ENCODE measurements around the gene DENND1C. TPM values are rescaled to one million over a fixed set of nuclear protein-coding genes. Genes with fewer than 3 reads are reported as not detected.

The DENND1C gene
- total and polyA plus RNA-seq, 9 of the 15 experiments (the other 6 are each of a cell fraction or from before 2014, with no cell fraction given): 0.03 to 1.2 (median 0.32) TPM; not detected in 1

DNA sequence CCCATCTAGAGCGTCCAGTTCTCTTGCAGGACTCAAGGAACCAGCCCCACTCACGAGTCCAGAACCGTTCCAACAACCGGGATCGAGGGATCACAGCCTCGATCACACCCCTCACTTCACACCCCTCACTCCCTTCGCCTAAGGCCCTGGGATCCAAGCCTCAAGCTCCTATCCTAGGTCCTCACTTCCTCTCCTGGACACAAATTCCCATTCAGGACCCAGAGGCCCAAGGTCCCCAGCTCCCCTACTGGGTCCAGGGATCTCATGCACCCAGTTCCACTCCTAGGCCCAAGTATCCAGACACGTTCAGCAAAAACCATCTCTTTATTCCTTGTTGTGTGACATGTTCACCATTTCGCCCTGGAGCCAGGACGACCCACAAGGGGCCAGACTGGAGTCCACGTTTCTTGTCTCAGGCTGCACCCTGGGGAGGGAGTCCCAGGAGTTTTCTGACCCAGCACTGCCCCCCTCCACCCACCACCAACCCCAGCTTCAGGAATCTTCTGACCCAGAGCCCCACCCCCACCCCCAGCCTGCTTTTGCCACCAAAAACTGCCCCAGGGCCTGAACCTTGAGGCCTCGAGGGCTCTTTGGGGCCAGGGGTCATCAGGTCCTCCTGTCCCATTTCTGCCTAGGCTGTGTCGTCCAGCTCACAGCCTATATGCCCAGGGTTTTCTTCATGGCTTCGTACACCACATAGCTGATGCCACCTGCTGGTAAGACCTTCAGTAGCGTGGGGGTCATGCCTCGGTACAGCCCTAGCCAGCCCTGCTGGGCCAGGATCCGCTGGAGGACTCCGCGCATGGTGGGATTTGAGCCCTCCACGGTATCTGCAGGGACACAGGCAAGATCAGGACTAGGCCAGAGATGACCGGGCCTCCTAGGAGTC, 55.6 kb downstream of the DENND1C start:
- Histone ChIP-seq H3K27me3 (ENCODE audit: control insufficient read depth in 2 of 2, insufficient read depth in 2 of 2, low read length in 2 of 2) (no peaks in the 10 kb centered on the region), H3K4me1 (replicated peaks in 1 of 2; ENCODE audit: control insufficient read depth in 2 of 2, insufficient read depth in 2 of 2, low read length in 2 of 2) (peaks cover 17 to 43% of the 10 kb centered on the region in 2 experiments), H3K79me2 (ENCODE audit: control insufficient read depth, insufficient read depth, low read length) (peaks cover 51% of the 10 kb centered on the region), H3K4me3 (no peak overlapping the region), H3K4me2 (ENCODE audit: insufficient read depth, low read length) (peak overlapping the region; percentile 53), H3K9me1 (ENCODE audit: control insufficient read depth, insufficient read depth, low read length) (peaks cover 14% of the 10 kb centered on the region), H3K27ac (ENCODE audit: extremely low read depth, low read depth, low read length) (peak overlapping the region; percentile 78), H3K9ac (ENCODE audit: insufficient read depth in 1 of 2, low read depth in 2 of 2, low read length in 2 of 2) (peak overlapping the region; percentile 47 to 87), H4K20me1 (replicated peaks; ENCODE audit: control insufficient read depth, insufficient read depth, low read length) (peaks cover 31% of the 10 kb centered on the region), H2AFZ (ENCODE audit: low read depth, low read length) (peak overlapping the region; percentile 81), H3K9me3 (replicated peaks; ENCODE audit: control insufficient read depth, insufficient read depth, low read depth, low read length) (no peaks in the 10 kb centered on the region), H3K36me3 (ENCODE audit: control insufficient read depth, insufficient read depth, low read length) (peaks cover 24% of the 10 kb centered on the region)
- 87% methylated on average over 14 of the region's 21 CpGs for WGBS (ENCODE audit: insufficient coverage, low coverage, missing lambda C conversion rate)
- peak in 1 of 4 experiments; percentile 46 for DNase-seq (ENCODE audit: extremely low read depth in 1 of 4, low spot score in 3 of 4)
- no peak for ATAC-seq
- FAIRE-seq: peak; percentile 58
- ChIA-PET CTCF (ENCODE audit: low intra/inter-chr PET ratio) (no interaction called here), POLR2A (interaction anchor here (0.6 to 1.7 kb wide), 6 partner anchors 12 to 652 kb away, joined by 3 to 11 read pairs (median 4); partner anchors contain the start of genes ALKBH7 and TNFSF9)
- in situ Hi-C loops (cut with MboI) (no loop called here), intact Hi-C loops (cut with micrococcal nuclease) (loop anchor here (10.0 kb wide), 2 partner anchors 111 to 261 kb away; no protein-coding TSS in a partner anchor)
- BruUV-seq (replicated peaks): TSS peak; percentile 74
- TF ChIP-seq MXI1 (IDR thresholded peaks at IDR 0.05; ENCODE audit: low read depth, low read length): no peak
- 0 out of 2 replicates have a peak, but pooled peaks have one; percentile 5 for TF ChIP-seq RREB1 (CRISPR knock-in tag; IDR thresholded peaks at IDR 0.05)
- TF ChIP-seq ZNF589 (CRISPR knock-in tag; IDR thresholded peaks at IDR 0.05; ENCODE audit: low read depth): peak; percentile 77
- TF ChIP-seq SRSF7 (optimal IDR thresholded peaks at IDR 0.05; ENCODE audit: low read depth, low read length): no peak
- peak in 1 of 2 experiments; percentile 29; a peak in 1 of 4 replicates for TF ChIP-seq RAD21 (CRISPR knock-in tag; conservative IDR thresholded peaks at IDR 0.05 in 1 of 2, IDR thresholded peaks at IDR 0.05 in 1 of 2)
- 0 out of 2 replicates have a peak, but pooled peaks have one; percentile 1 for TF ChIP-seq ZNF707 (CRISPR knock-in tag; conservative IDR thresholded peaks at IDR 0.05)
- peak; percentile 72; the same call in 1 of the 2 replicates for TF ChIP-seq HDGF (IDR thresholded peaks at IDR 0.05)
- TF ChIP-seq STAT6 (CRISPR knock-in tag; IDR thresholded peaks at IDR 0.05): 0 out of 2 replicates have a peak, but pooled peaks have one; percentile 2
- no peak; the same call in 1 of the 2 replicates for TF ChIP-seq ZNF232 (CRISPR knock-in tag; IDR thresholded peaks at IDR 0.05)
- TF ChIP-seq, protein P1, sequence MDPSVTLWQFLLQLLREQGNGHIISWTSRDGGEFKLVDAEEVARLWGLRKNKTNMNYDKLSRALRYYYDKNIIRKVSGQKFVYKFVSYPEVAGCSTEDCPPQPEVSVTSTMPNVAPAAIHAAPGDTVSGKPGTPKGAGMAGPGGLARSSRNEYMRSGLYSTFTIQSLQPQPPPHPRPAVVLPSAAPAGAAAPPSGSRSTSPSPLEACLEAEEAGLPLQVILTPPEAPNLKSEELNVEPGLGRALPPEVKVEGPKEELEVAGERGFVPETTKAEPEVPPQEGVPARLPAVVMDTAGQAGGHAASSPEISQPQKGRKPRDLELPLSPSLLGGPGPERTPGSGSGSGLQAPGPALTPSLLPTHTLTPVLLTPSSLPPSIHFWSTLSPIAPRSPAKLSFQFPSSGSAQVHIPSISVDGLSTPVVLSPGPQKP (CRISPR knock-in tag; IDR thresholded peaks at IDR 0.05): no peak

Data from K562 (cell line).